WERI-Rb-1 (cell line): ENCODE results near the gene CARD19.

Experiments used
- DNase-seq: peaks from one replicate; pipeline ENCODE4 v3.0.0-alpha.2; 2020
- H3K27ac ChIP-seq: fragments of 250-450 bp; sonication (Bioruptor Pico); 2 replicates; pipeline ENCODE4 v1.5.1; 2020; ENCODE audit warnings: mild to moderate bottlenecking, moderate library complexity
- H3K27me3 ChIP-seq: fragments of 250-450 bp; sonication (Bioruptor Pico); 2 replicates; pipeline ENCODE4 v1.5.1; 2021; ENCODE audit warnings: mild to moderate bottlenecking, low read depth, moderate library complexity; ENCODE audit not compliant: insufficient read depth, severe bottlenecking
- H3K36me3 ChIP-seq: fragments of 250-450 bp; sonication (Bioruptor Pico); 2 replicates; pipeline ENCODE4 v1.5.1; 2020; ENCODE audit warnings: mild to moderate bottlenecking, moderate library complexity
- H3K4me3 ChIP-seq: 2 replicates; pipeline ENCODE4 v1.5.1; 2011; ENCODE audit warnings: low read depth, mild to moderate bottlenecking, control low read depth, low read length
- H3K9me3 ChIP-seq: fragments of 250-450 bp; sonication (Bioruptor Pico); 2 replicates; pipeline ENCODE4 v1.5.1; 2021; ENCODE audit warnings: mild to moderate bottlenecking, moderate library complexity; ENCODE audit not compliant: severe bottlenecking
- TF ChIP-seq, protein P1 (sequence below): IDR thresholded peaks from 2 replicates; pipeline ENCODE4 v1.5.1; 2011; ENCODE audit warnings: low read depth, mild to moderate bottlenecking, control low read depth, inconsistent platforms, low read length

The CARD19 gene

GRCh38 chr9:93133681-93134014, 37.6 kb downstream of the CARD19 start:
- Histone ChIP-seq H3K27me3 (no peaks in the 10 kb centered on the region), H3K27ac (peak overlapping the region; percentile 78), H3K36me3 (no peaks in the 10 kb centered on the region), H3K4me3 (peak overlapping the region; percentile 81), H3K9me3 (peaks cover 3% of the 10 kb centered on the region)
- peak; percentile 59 for DNase-seq
- TF ChIP-seq, protein P1, sequence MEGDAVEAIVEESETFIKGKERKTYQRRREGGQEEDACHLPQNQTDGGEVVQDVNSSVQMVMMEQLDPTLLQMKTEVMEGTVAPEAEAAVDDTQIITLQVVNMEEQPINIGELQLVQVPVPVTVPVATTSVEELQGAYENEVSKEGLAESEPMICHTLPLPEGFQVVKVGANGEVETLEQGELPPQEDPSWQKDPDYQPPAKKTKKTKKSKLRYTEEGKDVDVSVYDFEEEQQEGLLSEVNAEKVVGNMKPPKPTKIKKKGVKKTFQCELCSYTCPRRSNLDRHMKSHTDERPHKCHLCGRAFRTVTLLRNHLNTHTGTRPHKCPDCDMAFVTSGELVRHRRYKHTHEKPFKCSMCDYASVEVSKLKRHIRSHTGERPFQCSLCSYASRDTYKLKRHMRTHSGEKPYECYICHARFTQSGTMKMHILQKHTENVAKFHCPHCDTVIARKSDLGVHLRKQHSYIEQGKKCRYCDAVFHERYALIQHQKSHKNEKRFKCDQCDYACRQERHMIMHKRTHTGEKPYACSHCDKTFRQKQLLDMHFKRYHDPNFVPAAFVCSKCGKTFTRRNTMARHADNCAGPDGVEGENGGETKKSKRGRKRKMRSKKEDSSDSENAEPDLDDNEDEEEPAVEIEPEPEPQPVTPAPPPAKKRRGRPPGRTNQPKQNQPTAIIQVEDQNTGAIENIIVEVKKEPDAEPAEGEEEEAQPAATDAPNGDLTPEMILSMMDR = no peak

DNA sequence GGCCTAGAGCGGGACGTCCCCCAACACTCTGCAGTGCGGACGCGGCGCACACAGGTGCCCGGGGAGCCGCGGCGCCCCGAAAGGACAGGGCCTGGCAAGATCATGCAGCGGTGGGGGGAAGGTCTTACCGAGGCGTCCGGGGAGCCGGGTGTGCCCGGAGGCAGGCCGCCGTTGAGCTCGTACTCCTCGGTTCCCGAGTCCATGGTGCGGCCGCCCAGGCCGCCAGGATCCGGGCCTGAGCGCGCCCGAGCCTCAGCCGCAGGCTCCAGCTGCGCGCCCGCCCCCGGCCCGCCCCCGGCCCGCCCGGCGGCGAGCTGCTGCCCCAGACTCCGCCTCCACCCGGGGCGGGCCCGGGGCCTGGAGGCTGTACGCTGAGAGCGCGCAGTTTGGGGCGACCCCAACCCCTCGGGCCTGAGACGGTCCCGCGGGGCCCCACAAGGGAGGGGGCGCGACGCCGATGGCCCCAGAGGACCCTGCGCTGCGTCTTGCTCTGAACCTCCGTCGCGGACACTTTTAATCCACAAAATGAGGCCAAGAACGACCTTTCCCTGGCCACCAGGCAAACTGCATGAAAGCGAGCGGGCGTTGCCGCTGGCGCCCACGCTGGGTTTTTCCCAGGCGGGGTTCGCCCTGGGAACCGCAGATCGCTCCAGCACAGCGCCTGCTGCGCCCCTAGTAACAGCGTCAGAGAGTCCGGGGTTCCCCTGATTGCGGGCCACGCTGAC, 38.2 kb downstream of the CARD19 start, which contains the start of gene NINJ1:
NINJ1 (minus strand) TSS at position 237 of the 725 bp plus-strand sequence; CDS start at position 203, 34 bp downstream.
- TF ChIP-seq, protein P1 = no peak
- Histone ChIP-seq H3K4me3 (peak within 1 kb of the TSS; percentile 81), H3K36me3 (no peaks in the 10 kb centered on the region), H3K27ac (peak within 1 kb of the TSS; percentile 78), H3K9me3 (peaks cover 3% of the 10 kb centered on the region), H3K27me3 (no peaks in the 10 kb centered on the region)
- DNase-seq = peak; percentile 65

DNA sequence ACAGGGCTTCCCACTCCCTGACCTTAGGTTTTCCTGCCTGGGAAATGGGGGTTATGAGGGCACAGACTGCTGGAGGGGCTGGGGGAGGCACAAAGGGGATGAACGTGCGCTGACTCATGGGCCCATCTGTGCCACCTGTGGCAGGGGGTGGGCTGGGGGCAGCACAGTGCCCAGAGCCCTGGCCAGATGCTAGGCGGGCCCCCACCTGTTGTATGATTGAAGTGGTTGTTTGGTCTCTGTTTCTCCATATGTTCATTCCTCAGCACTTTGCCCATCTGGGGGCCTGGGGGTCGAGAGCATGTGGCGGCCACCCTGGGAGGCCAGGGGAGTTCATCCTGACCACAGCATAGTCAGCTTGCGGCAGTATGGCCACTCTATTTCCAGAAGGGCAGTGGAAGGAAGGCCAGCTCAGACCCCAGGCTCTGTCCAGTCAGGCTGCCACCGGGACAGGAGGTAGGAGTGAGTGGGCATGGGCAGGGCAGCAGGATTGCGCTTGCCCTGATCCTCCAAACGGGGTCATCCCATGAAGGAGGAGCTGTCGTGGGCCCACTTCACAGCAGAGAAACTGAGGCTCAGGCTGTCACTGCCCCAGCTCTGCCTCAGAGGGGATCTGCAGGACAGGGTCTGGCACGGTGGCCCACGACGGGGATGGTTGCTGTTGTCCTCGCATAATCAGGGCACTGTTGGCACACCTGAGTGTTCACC, 38.9 kb downstream of the CARD19 start:
- DNase-seq = no peak
- peaks cover 3% of the 10 kb centered on the region for H3K9me3 ChIP-seq
- peak overlapping the region; percentile 81 for H3K4me3 ChIP-seq
- no peak overlapping the region for H3K27ac ChIP-seq
- no peaks in the 10 kb centered on the region for H3K36me3 ChIP-seq
- no peaks in the 10 kb centered on the region for H3K27me3 ChIP-seq
- TF ChIP-seq, protein P1 = no peak

DNA sequence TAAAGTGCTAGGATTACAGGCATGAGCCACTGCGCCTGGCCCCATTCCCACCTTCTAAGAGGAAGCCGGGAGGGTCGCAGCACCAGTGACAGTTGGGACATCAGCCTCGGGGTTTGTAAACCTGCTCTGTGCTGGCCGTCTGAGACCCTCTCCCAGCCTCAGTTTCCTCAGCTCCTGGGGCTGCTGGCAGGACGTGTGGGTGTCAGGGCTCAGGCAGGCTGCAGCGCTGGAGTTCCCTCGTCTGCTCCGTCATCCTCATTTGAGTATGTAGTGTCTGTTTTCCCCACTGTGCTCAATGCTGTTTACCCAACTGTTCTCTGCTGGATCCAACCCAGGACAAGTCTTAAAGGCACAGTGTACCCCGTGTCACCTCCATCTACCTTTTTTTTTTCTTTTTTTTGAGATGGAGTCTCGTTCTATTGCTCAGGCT, 40.0 kb downstream of the CARD19 start:
- DNase-seq = no peak
- Histone ChIP-seq H3K27ac (no peak overlapping the region), H3K9me3 (peaks cover 3% of the 10 kb centered on the region)

DNA sequence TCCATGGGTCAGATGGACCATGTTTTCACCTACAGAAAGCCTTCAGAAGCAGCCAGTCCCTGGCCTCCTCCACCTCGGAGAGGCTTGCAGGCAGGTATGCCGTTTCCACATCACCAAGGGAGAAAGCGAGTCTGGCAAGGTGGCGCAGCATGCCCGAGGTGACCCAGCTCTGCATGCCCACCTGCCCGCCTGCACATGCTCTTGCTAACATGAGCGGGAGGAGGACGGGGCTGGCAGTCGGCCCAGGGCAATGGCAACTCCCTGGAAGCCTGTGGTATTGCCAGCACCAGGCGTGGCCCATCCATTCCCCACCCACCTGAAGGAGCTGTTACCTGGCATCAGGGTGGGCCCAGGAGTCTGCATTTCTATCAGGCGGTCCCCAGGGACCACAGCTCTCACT, 41.3 kb downstream of the CARD19 start:
- DNase-seq = no peak
- TF ChIP-seq, protein P1 = no peak
- peaks cover 3% of the 10 kb centered on the region for H3K9me3 ChIP-seq
- no peak overlapping the region for H3K4me3 ChIP-seq
- H3K27me3 ChIP-seq = no peaks in the 10 kb centered on the region
- no peak overlapping the region for H3K27ac ChIP-seq
- no peaks in the 10 kb centered on the region for H3K36me3 ChIP-seq

More for the DNA sequence above, 40.0 kb downstream of the CARD19 start:
- Histone ChIP-seq H3K27me3 (no peaks in the 10 kb centered on the region), H3K36me3 (no peaks in the 10 kb centered on the region), H3K4me3 (no peak overlapping the region)
- TF ChIP-seq, protein P1 = no peak
